HepG2 (cell line): ENCODE results near the gene ZNF33A. TPM values are rescaled to one million over a fixed set of nuclear protein-coding genes. Genes with fewer than 3 reads are reported as not detected.
A peak's percentile ranks its signal among the peaks of the same experiment; 100 is the strongest.

Experiments used
- ARNT2 ChIP-seq: sonication (generic); formaldehyde crosslinking; IDR thresholded peaks from 2 replicates; pipeline ENCODE4 v1.8.0; 2022; ENCODE audit warnings: mild to moderate bottlenecking, low read depth, missing genetic modification reagents, moderate library complexity
- KLF9 ChIP-seq: IDR thresholded peaks from 2 replicates; pipeline ENCODE4 v1.6.1; 2016; ENCODE audit warnings: low read depth
- MLXIP ChIP-seq: sonication (generic); formaldehyde crosslinking; IDR thresholded peaks from 2 replicates; pipeline ENCODE4 v1.9.0; 2021; ENCODE audit warnings: missing genetic modification reagents, borderline replicate concordance
- MTA1 ChIP-seq: sonication (generic); formaldehyde crosslinking; IDR thresholded peaks from 2 replicates; pipeline ENCODE4 v1.4.0; 2020; ENCODE audit warnings: missing genetic modification reagents, mild to moderate bottlenecking, borderline replicate concordance
- MXD3 ChIP-seq: IDR thresholded peaks from 2 replicates; pipeline ENCODE4 v1.6.1; 2016; ENCODE audit warnings: mild to moderate bottlenecking, missing biosample characterization, missing genetic modification reagents
- NFKB2 ChIP-seq: sonication (generic); formaldehyde crosslinking; IDR thresholded peaks from 2 replicates; pipeline ENCODE4 v1.4.0; 2020; ENCODE audit warnings: missing genetic modification reagents, borderline replicate concordance
- TFE3 ChIP-seq: IDR thresholded peaks from 2 replicates; pipeline ENCODE4 v1.6.1; 2016
- ZC3H13 ChIP-seq: sonication (generic); formaldehyde crosslinking; IDR thresholded peaks from 2 replicates; pipeline ENCODE4 v1.8.1; 2023; ENCODE audit warnings: mild to moderate bottlenecking, missing genetic modification reagents, moderate library complexity
- ZFP37 ChIP-seq: sonication (generic); formaldehyde crosslinking; IDR thresholded peaks from 2 replicates; pipeline ENCODE4 v1.4.0; 2020; ENCODE audit warnings: missing genetic modification reagents, borderline replicate concordance
- ZNF256 ChIP-seq: sonication (generic); formaldehyde crosslinking; conservative IDR thresholded peaks from 2 replicates; pipeline ENCODE4 v1.4.0; 2020; ENCODE audit warnings: missing genetic modification reagents
- ZNF282 ChIP-seq: fragments of 450-650 bp; IDR thresholded peaks from 2 replicates; pipeline ENCODE4 v1.6.1; 2018; ENCODE audit not compliant: partially characterized antibody
- ZNF503 ChIP-seq: sonication (generic); formaldehyde crosslinking; IDR thresholded peaks from 2 replicates; pipeline ENCODE4 v1.4.0; 2020; ENCODE audit warnings: missing genetic modification reagents
- ZNF558 ChIP-seq: sonication (generic); formaldehyde crosslinking; IDR thresholded peaks from 2 replicates; pipeline ENCODE4 v1.9.0; 2022; ENCODE audit warnings: mild to moderate bottlenecking, missing genetic modification reagents, borderline replicate concordance
- ZSCAN29 ChIP-seq: sonication (generic); formaldehyde crosslinking; conservative IDR thresholded peaks from 2 replicates; pipeline ENCODE4 v1.4.0; 2020; ENCODE audit warnings: mild to moderate bottlenecking, missing genetic modification reagents
- polyA plus RNA-seq, 8 experiments: library from polyadenylated mRNA; depleted of rRNA in 3 of 8; stranded (reverse) in 7 of 8; unstranded in 1 of 8; fragments of >200 nt; fragmentation: Illumina TruSeq in 4 of 8; extraction: Trizol in 4 of 8; gene quantifications; 2 replicates each; pipeline versions ENCODE4 v1.2.1 to v1.2.3, GENCODE V29; 2011 to 2016; ENCODE audit warnings: low read depth in 4 of 8, missing spikeins in 1 of 8, mixed read lengths in 1 of 8; ENCODE audit not compliant: insufficient read depth in 1 of 8
- total RNA-seq, 5 experiments: library from RNA; depleted of rRNA; stranded (reverse); fragments of >200 nt; fragmentation: Illumina TruSeq; extraction: Trizol; gene quantifications; 2 replicates each; pipeline ENCODE4 v1.2.3, GENCODE V29; 2016; ENCODE audit warnings: low read depth in 1 of 5
- TF ChIP-seq, protein P1 (sequence below): sonication (generic); formaldehyde crosslinking; IDR thresholded peaks from 2 replicates; pipeline ENCODE4 v1.8.0; 2022; ENCODE audit warnings: mild to moderate bottlenecking, missing genetic modification reagents, borderline replicate concordance

Gene ZNF33A
- total and polyA plus RNA-seq, 2 of the 13 experiments (the other 11 are each of a cell fraction or from before 2014, with no cell fraction given) = 13.1 to 22.5 TPM

DNA sequence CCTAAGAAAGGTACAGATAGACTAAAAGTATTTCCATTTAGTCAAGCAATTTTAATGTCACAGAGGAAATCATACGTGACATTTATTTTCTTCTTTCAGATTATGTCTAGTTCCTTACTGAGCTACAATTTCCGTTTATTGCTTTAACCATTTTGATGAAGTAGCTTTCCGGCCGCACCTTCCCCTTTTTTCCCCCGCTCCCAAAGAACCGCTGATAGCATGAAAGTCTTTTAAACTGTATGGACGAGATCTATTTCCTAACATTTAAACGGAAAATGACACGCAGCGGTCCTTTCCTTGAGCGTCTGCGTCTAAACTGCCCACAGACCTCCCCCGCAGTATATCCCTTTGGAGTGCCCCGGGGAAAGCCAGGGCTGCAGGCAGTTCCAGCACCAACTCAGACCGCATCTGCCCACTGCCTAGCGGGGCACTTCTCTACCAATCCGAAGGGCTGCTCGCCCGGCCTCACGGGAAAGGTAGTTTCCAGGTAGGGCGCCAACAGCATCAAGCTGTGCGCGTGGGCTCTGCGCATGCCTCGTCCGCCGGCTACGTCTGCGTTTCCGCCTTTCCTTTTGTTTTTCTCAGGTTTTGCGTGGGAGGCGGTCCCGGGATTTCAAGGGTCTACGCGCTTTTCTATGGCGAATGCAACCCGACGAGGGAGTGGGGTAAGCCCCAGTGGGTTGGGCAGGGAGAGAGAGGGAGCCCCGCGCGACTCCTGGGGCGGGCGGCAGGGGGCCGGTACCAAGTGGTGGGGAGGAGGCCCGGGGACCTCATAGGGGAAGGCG is at the start of gene ZNF33A (continued):
- TF ChIP-seq TFE3 (CRISPR knock-in tag) (no peak), NFKB2 (no peak), ZNF558 (no peak), MTA1 (CRISPR knock-in tag) (no peak), ZNF256 (peak; percentile 81; the same call in 1 of the 2 replicates), ZSCAN29 (CRISPR knock-in tag) (no peak), MXD3 (CRISPR knock-in tag) (no peak; the same call in 1 of the 2 replicates), ZFP37 (no peak), ZNF282 (no peak), MLXIP (CRISPR knock-in tag) (no peak), ZC3H13 (no peak), ZNF503 (CRISPR knock-in tag) (no peak), ARNT2 (CRISPR knock-in tag) (peak; percentile 13; the same call in 1 of the 2 replicates), KLF9 (CRISPR knock-in tag) (no peak)
- TF ChIP-seq, protein P1, sequence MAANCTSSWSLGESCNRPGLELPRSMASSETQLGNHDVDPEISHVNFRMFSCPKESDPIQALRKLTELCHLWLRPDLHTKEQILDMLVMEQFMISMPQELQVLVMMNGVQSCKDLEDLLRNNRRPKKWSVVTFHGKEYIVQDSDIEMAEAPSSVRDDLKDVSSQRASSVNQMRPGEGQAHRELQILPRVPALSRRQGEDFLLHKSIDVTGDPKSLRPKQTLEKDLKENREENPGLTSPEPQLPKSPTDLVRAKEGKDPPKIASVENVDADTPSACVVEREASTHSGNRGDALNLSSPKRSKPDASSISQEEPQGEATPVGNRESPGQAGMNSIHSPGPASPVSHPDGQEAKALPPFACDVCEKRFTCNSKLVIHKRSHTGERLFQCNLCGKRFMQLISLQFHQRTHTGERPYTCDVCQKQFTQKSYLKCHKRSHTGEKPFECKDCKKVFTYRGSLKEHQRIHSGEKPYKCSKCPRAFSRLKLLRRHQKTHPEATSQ (CRISPR knock-in tag) = no peak
